Hepatic stellate cell (primary cell): ENCODE measurements around the gene SYTL1.

Source experiments
- DNase-seq: peaks from one replicate; pipeline ENCODE4 v3.0.0; 2011; ENCODE audit warnings: low spot score

The SYTL1 gene

GRCh38 chr1:27403065-27403726 lies 61.4 kb downstream of the SYTL1 start:
- DNase-seq = peak; percentile 63
